IMR-90 (cell line): ENCODE measurements around the gene CNPY1. TPM values are rescaled to one million over a fixed set of nuclear protein-coding genes. Genes with fewer than 3 reads are reported as not detected.

Experiments used
- ATAC-seq: fragments of 200-7000 bp; cut with Tn5 transposase; 2 replicates; pipeline ENCODE4 v1.9.1; 2020; ENCODE audit warnings: low read depth, mild to moderate bottlenecking, moderate library complexity
- BruUV-seq: library from RNA; stranded (reverse); fragments of 400-500 nt; replicated peaks from 2 replicates; lab custom pipeline; 2021; lab: Mats Ljungman, UMichigan
- CTCF ChIA-PET: fragments of 300-600 bp; formaldehyde crosslinking; extraction: SDS; loops from one replicate; lab custom pipeline; 2021; ENCODE audit warnings: antibody characterized with exemption; lab: Yijun Ruan, JAX
- POLR2A ChIA-PET: fragments of 300-600 bp; sonication (Branson Sonifier 250); formaldehyde crosslinking; loops from one replicate; lab custom pipeline; 2022; ENCODE audit warnings: antibody characterized with exemption; ENCODE audit not compliant: unreplicated experiment; lab: Charles Lee
- DNase-seq: peaks from one replicate; pipeline ENCODE4 v3.0.0; 2013
- H2AFZ ChIP-seq: replicated peaks from 2 replicates; pipeline ENCODE3; 2013; ENCODE audit warnings: low read length, mild to moderate bottlenecking; ENCODE audit not compliant: poor library complexity
- H2AK5ac ChIP-seq: 2 replicates; pipeline ENCODE4 v1.6.1; 2013; ENCODE audit warnings: low read depth, low read length, inconsistent platforms
- H2AK9ac ChIP-seq: replicated peaks from 2 replicates; pipeline ENCODE3; 2013; ENCODE audit warnings: mild to moderate bottlenecking, low read depth, low read length, moderate library complexity; ENCODE audit not compliant: poor library complexity
- H2BK120ac ChIP-seq: 2 replicates; pipeline ENCODE4 v1.6.1; 2013; ENCODE audit warnings: low read depth, low read length, inconsistent platforms
- H2BK15ac ChIP-seq: 3 replicates; pipeline ENCODE4 v1.6.1; 2013; ENCODE audit warnings: low read depth, low read length, inconsistent platforms
- H2BK20ac ChIP-seq: 2 replicates; pipeline ENCODE4 v1.6.1; 2013; ENCODE audit warnings: low read depth, mild to moderate bottlenecking, inconsistent platforms, low read length, moderate library complexity
- H2BK5ac ChIP-seq: 2 replicates; pipeline ENCODE4 v1.6.1; 2013; ENCODE audit warnings: mild to moderate bottlenecking, low read depth, low read length, inconsistent platforms; ENCODE audit not compliant: poor library complexity, severe bottlenecking
- H3K14ac ChIP-seq: replicated peaks from 2 replicates; pipeline ENCODE4 v1.6.1; 2013; ENCODE audit warnings: low read depth, low read length, inconsistent platforms
- H3K18ac ChIP-seq: 2 replicates; pipeline ENCODE4 v1.6.1; 2013; ENCODE audit warnings: low read depth, low read length, control low read depth
- H3K23ac ChIP-seq: 2 replicates; pipeline ENCODE4 v1.6.1; 2013; ENCODE audit warnings: low read depth, low read length, inconsistent platforms
- H3K27ac ChIP-seq: 2 replicates; pipeline ENCODE4 v1.5.1; 2013; ENCODE audit warnings: mild to moderate bottlenecking, control low read depth, low read length; ENCODE audit not compliant: insufficient read depth
- H3K27me3 ChIP-seq: 2 replicates; pipeline ENCODE4 v1.6.1; 2013; ENCODE audit warnings: low read length; ENCODE audit not compliant: control insufficient read depth, insufficient read depth
- H3K36me3 ChIP-seq: 2 replicates; pipeline ENCODE4 v1.6.1; 2013; ENCODE audit warnings: low read length, mixed read lengths; ENCODE audit not compliant: control insufficient read depth, insufficient read depth
- H3K4ac ChIP-seq: 2 replicates; pipeline ENCODE4 v1.6.1; 2013; ENCODE audit warnings: low read depth, low read length, inconsistent platforms
- H3K4me1 ChIP-seq: 2 replicates; pipeline ENCODE4 v1.6.1; 2013; ENCODE audit warnings: low read length, mixed read lengths; ENCODE audit not compliant: control insufficient read depth, insufficient read depth
- H3K4me2 ChIP-seq: 2 replicates; pipeline ENCODE4 v1.6.1; 2013; ENCODE audit warnings: low read depth, mild to moderate bottlenecking, control low read depth, low read length, moderate library complexity
- H3K4me3 ChIP-seq: 2 replicates; pipeline ENCODE4 v1.5.1; 2013; ENCODE audit warnings: low read depth, mild to moderate bottlenecking, control low read depth, low read length, moderate library complexity; ENCODE audit not compliant: insufficient read depth
- H3K56ac ChIP-seq: 2 replicates; pipeline ENCODE4 v1.6.1; 2013; ENCODE audit warnings: low read length, inconsistent platforms; ENCODE audit not compliant: insufficient read depth; ENCODE audit errors: extremely low read depth
- H3K79me1 ChIP-seq, 2 experiments: 2 replicates each; pipeline ENCODE4 v1.6.1; 2013; ENCODE audit warnings: low read length in 2 of 2, inconsistent platforms in 1 of 2, low read depth in 1 of 2
- H3K9ac ChIP-seq: 2 replicates; pipeline ENCODE4 v1.6.1; 2013; ENCODE audit warnings: low read depth, low read length, control low read depth
- H3K9me1 ChIP-seq: 2 replicates; pipeline ENCODE4 v1.6.1; 2013; ENCODE audit warnings: low read length, inconsistent platforms; ENCODE audit not compliant: insufficient read depth
- H3K9me3 ChIP-seq: 2 replicates; pipeline ENCODE4 v1.6.1; 2013; ENCODE audit warnings: low read length; ENCODE audit not compliant: control insufficient read depth, insufficient read depth
- H4K20me1 ChIP-seq: 2 replicates; pipeline ENCODE4 v1.6.1; 2013; ENCODE audit warnings: low read length, inconsistent platforms; ENCODE audit not compliant: insufficient read depth
- H4K5ac ChIP-seq: 2 replicates; pipeline ENCODE4 v1.6.1; 2013; ENCODE audit warnings: mild to moderate bottlenecking, low read depth, low read length, control low read depth
- H4K8ac ChIP-seq, 2 experiments: 2 replicates each; pipeline ENCODE4 v1.6.1; 2013; ENCODE audit warnings: low read depth in 2 of 2, low read length in 2 of 2, control low read depth in 1 of 2, inconsistent platforms in 1 of 2
- H4K91ac ChIP-seq: 2 replicates; pipeline ENCODE4 v1.6.1; 2013; ENCODE audit warnings: low read depth, low read length, inconsistent platforms; ENCODE audit not compliant: insufficient read depth
- CEBPB ChIP-seq: IDR thresholded peaks from 2 replicates; pipeline ENCODE4 v1.6.1; 2012; ENCODE audit warnings: low read depth, low read length, improper control_type of control experiment
- CHD1 ChIP-seq: IDR thresholded peaks from 2 replicates; pipeline ENCODE4 v1.6.1; 2012; ENCODE audit warnings: low read depth, low read length, improper control_type of control experiment
- MAFK ChIP-seq: IDR thresholded peaks from 2 replicates; pipeline ENCODE4 v1.6.1; 2012; ENCODE audit warnings: low read depth, low read length, improper control_type of control experiment
- MAZ ChIP-seq: IDR thresholded peaks from 2 replicates; pipeline ENCODE4 v1.6.1; 2012; ENCODE audit warnings: low read depth, mild to moderate bottlenecking, low read length, improper control_type of control experiment, moderate library complexity, borderline replicate concordance
- POLR2A ChIP-seq: IDR thresholded peaks from 2 replicates; pipeline ENCODE4 v1.6.1; 2012; ENCODE audit warnings: mild to moderate bottlenecking, low read depth, low read length
- SMC3 ChIP-seq: fragments of 150-350 bp; IDR thresholded peaks from 2 replicates; pipeline ENCODE4 v1.6.1; 2016; ENCODE audit warnings: low read depth, mild to moderate bottlenecking, antibody characterized with exemption, low read length, moderate library complexity
- WGBS, 2 experiments: methylation state at CpG; one replicate each; pipeline versions ENCODE4 v1.1.5 to v1.1.7; 2013; ENCODE audit warnings: missing lambda C conversion rate in 2 of 2; ENCODE audit not compliant: insufficient read length in 1 of 2; ENCODE audit errors: extremely low coverage in 2 of 2; 5-methylcytosine and 5-hydroxymethylcytosine counted together
- dilution Hi-C: fragments of 300-500 bp; cut with HindIII; formaldehyde crosslinking; loops from one replicate; pipeline ENCODE4 v1.14.3; 2018; ENCODE audit warnings: low sequenced_read_pairs; ENCODE audit not compliant: unreplicated experiment
- in situ Hi-C: fragments of 300-500 bp; cut with MboI; formaldehyde crosslinking; loops from 3 replicates; pipeline ENCODE4 v1.14.3; 2019; ENCODE audit warnings: low sequenced_read_pairs, inconsistent platforms, mixed read lengths
- intact Hi-C: fragments of 100-400 bp; cut with micrococcal nuclease; formaldehyde crosslinking; loops from 2 replicates; pipeline ENCODE4 v1.10.0; 2022
- polyA plus RNA-seq, 3 experiments: library from polyadenylated mRNA; depleted of rRNA; stranded (reverse); fragments of >200 nt; gene quantifications; 2 replicates each; pipeline ENCODE4 v1.2.3, GENCODE V29; 2012; ENCODE audit warnings: low replicate concordance in 1 of 3
- total RNA-seq: library from RNA; depleted of rRNA; stranded (reverse); fragments of >200 nt; gene quantifications from 2 replicates; pipeline ENCODE4 v1.2.3, GENCODE V29; 2012
- TF ChIP-seq, protein P1 (sequence below): fragments of 150-350 bp; IDR thresholded peaks from 2 replicates; pipeline ENCODE4 v1.6.1; 2016; ENCODE audit warnings: low read depth, mild to moderate bottlenecking, low read length, moderate library complexity, borderline replicate concordance

The CNPY1 gene
- total and polyA plus RNA-seq, 2 of the 4 experiments (the other 2 are of a cell fraction) = not detected

DNA sequence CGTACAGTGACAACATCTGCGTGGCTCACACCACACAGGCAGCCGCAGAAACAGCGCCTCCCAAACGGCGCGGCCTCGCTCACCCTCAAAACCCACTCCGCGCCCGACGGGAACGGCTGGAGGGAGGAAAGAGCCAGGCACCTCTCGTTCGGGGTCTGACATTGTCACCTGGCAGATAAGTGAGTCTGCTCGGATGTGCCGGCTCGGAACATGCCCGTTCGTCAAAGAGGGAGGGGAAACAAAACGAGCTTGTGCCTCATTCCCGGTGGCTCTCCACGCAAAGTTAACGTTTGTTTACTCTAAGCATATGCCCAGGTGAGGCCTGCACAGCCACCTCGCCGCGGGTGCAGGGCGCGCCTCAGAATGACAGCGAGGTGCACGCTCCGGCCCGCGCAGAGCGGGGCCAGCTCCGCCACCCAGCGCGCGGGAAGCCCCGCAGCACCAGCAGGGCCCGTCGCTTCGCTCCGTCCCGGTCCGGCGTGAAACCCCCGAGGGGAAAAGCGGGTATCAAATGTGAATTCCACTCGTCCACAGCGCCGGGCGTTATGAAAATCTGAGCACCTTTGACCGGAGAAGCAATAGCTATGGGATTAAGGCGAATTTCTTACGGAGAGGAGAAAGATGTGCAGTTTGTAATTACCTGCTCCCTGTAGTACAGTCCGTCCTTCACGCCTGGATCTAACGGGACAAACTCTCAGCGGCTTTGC, 13.1 kb downstream of the CNPY1 start:
- H3K4ac ChIP-seq = no peak overlapping the region
- H2BK5ac ChIP-seq = no peak overlapping the region
- H3K9me1 ChIP-seq = no peaks in the 10 kb centered on the region
- POLR2A ChIA-PET = no interaction called here
- WGBS, 2 experiments = 3% methylated on average over 8 of the region's 60 CpGs; no CpG with 5 or more reads in 1 of the 2 experiments
- no peak overlapping the region for H2BK120ac ChIP-seq
- H4K20me1 ChIP-seq = no peaks in the 10 kb centered on the region; the same call in 1 of the 2 replicates
- H4K91ac ChIP-seq = no peak overlapping the region
- H3K4me1 ChIP-seq = peaks cover 1% of the 10 kb centered on the region; the same call in 1 of the 2 replicates
- no peaks in the 10 kb centered on the region for H3K79me1 ChIP-seq
- H3K9me3 ChIP-seq = no peaks in the 10 kb centered on the region
- TF ChIP-seq, protein P1, sequence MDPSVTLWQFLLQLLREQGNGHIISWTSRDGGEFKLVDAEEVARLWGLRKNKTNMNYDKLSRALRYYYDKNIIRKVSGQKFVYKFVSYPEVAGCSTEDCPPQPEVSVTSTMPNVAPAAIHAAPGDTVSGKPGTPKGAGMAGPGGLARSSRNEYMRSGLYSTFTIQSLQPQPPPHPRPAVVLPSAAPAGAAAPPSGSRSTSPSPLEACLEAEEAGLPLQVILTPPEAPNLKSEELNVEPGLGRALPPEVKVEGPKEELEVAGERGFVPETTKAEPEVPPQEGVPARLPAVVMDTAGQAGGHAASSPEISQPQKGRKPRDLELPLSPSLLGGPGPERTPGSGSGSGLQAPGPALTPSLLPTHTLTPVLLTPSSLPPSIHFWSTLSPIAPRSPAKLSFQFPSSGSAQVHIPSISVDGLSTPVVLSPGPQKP = no peak
- no peak for TF ChIP-seq MAZ
- no peak for TF ChIP-seq SMC3
- no peak for TF ChIP-seq MAFK
- TF ChIP-seq POLR2A = no peak
- no peak for TF ChIP-seq CEBPB
- no peak for TF ChIP-seq CHD1
- H3K4me3 ChIP-seq = no peak overlapping the region
- H3K18ac ChIP-seq = no peak overlapping the region
- H2BK20ac ChIP-seq = no peak overlapping the region
- ATAC-seq (peak; percentile 14; the same call in 1 of the 2 replicates), DNase-seq (no peak)
- H3K27ac ChIP-seq = no peak overlapping the region
- in situ Hi-C loops (no loop called here), dilution Hi-C loops (no loop called here), intact Hi-C loops (no loop called here)
- H2BK15ac ChIP-seq = no peak overlapping the region
- H2AFZ ChIP-seq = peak overlapping the region; percentile 76
- H3K14ac ChIP-seq = no peak overlapping the region
- peaks cover 46% of the 10 kb centered on the region for H3K27me3 ChIP-seq
- H3K4me2 ChIP-seq = peak overlapping the region; percentile 44; the same call in 1 of the 2 replicates
- H4K8ac ChIP-seq = no peak overlapping the region
- BruUV-seq = no TSS peak
- H2AK9ac ChIP-seq = no peak overlapping the region
- no peak overlapping the region for H2AK5ac ChIP-seq
- CTCF ChIA-PET = no interaction called here
- no peak overlapping the region for H4K5ac ChIP-seq
- H3K23ac ChIP-seq = no peak overlapping the region
- no peak overlapping the region for H3K9ac ChIP-seq
- no peaks in the 10 kb centered on the region for H3K36me3 ChIP-seq
- no peak overlapping the region for H3K56ac ChIP-seq
